HG03520 (cell line): ENCODE measurements around the gene LDB2.
"Not testable (repeated sequence)": the region's sequence is repeated elsewhere in the genome, so short reads cannot be mapped to it uniquely, and the experiment has no call there.

ENCODE experiments used
- ATAC-seq: cut with Tn5 transposase; IDR thresholded peaks from one replicate; pipeline ENCODE4 v1.9.1; 2021; ENCODE audit warnings: mild to moderate bottlenecking, moderate library complexity; ENCODE audit not compliant: unreplicated experiment

Gene LDB2

GRCh38 chr4:16663307-16663706 is 235.1 kb downstream of the LDB2 start:
- ATAC-seq, result no peak

GRCh38 chr4:16661813-16662212 is 236.6 kb downstream of the LDB2 start:
- ATAC-seq, result no peak

GRCh38 chr4:16660656-16661055 is 237.8 kb downstream of the LDB2 start:
- ATAC-seq, result no peak

GRCh38 chr4:16659694-16660093 is 238.8 kb downstream of the LDB2 start:
- no peak for ATAC-seq

- no peak for ATAC-seq
These were observed 239.4 kb downstream of the LDB2 start for GRCh38 chr4:16659079-16659478.

GRCh38 chr4:16658183-16658582 is 240.3 kb downstream of the LDB2 start:
- ATAC-seq, result no peak

- no peak for ATAC-seq
These were observed 243.3 kb downstream of the LDB2 start for GRCh38 chr4:16655111-16655510.

GRCh38 chr4:16652732-16653305 is 245.6 kb downstream of the LDB2 start:
- ATAC-seq, result no peak

- ATAC-seq, result no peak
These were observed 252.0 kb downstream of the LDB2 start for GRCh38 chr4:16646459-16646858.

GRCh38 chr4:16643893-16644292 is 254.6 kb downstream of the LDB2 start:
- ATAC-seq, result no peak

- no peak for ATAC-seq
These were observed 255.5 kb downstream of the LDB2 start for GRCh38 chr4:16642897-16643296.

GRCh38 chr4:16641971-16642370 is 256.5 kb downstream of the LDB2 start:
- ATAC-seq, result no peak

- ATAC-seq, result no peak
These were observed 261.4 kb downstream of the LDB2 start for GRCh38 chr4:16636912-16637630.

- no peak for ATAC-seq
These were observed 262.1 kb downstream of the LDB2 start for GRCh38 chr4:16636304-16636703.

- ATAC-seq, result not testable (repeated sequence)
These were observed 269.2 kb downstream of the LDB2 start for GRCh38 chr4:16629274-16629673.

- not testable (repeated sequence) for ATAC-seq
These were observed 269.6 kb downstream of the LDB2 start for GRCh38 chr4:16628835-16629234.

- no peak for ATAC-seq
These were observed 270.4 kb downstream of the LDB2 start for GRCh38 chr4:16627999-16628398.

- ATAC-seq, result no peak
These were observed 271.5 kb downstream of the LDB2 start for GRCh38 chr4:16626945-16627344.

GRCh38 chr4:16622826-16623225 is 275.6 kb downstream of the LDB2 start:
- ATAC-seq, result no peak

- no peak for ATAC-seq
These were observed 281.0 kb downstream of the LDB2 start for GRCh38 chr4:16617435-16617834.

GRCh38 chr4:16617011-16617410 is 281.4 kb downstream of the LDB2 start:
- no peak for ATAC-seq

- ATAC-seq, result no peak
These were observed 289.2 kb downstream of the LDB2 start for GRCh38 chr4:16609170-16609758.
